IMR-90 (cell line): ENCODE results near the gene DSCAM. TPM values are rescaled to one million over a fixed set of nuclear protein-coding genes. Genes with fewer than 3 reads are reported as not detected.

Experiments
- ATAC-seq: fragments of 200-7000 bp; cut with Tn5 transposase; 2 replicates; pipeline ENCODE4 v1.9.1; 2020; ENCODE audit warnings: low read depth, mild to moderate bottlenecking, moderate library complexity
- BruUV-seq: library from RNA; stranded (reverse); fragments of 400-500 nt; replicated peaks from 2 replicates; lab custom pipeline; 2021; lab: Mats Ljungman, UMichigan
- CTCF ChIA-PET: fragments of 300-600 bp; formaldehyde crosslinking; extraction: SDS; loops from one replicate; lab custom pipeline; 2021; ENCODE audit warnings: antibody characterized with exemption; lab: Yijun Ruan, JAX
- POLR2A ChIA-PET: fragments of 300-600 bp; sonication (Branson Sonifier 250); formaldehyde crosslinking; loops from one replicate; lab custom pipeline; 2022; ENCODE audit warnings: antibody characterized with exemption; ENCODE audit not compliant: unreplicated experiment; lab: Charles Lee
- DNase-seq: peaks from one replicate; pipeline ENCODE4 v3.0.0; 2013
- H2AFZ ChIP-seq: replicated peaks from 2 replicates; pipeline ENCODE3; 2013; ENCODE audit warnings: low read length, mild to moderate bottlenecking; ENCODE audit not compliant: poor library complexity
- H2AK5ac ChIP-seq: 2 replicates; pipeline ENCODE4 v1.6.1; 2013; ENCODE audit warnings: low read depth, low read length, inconsistent platforms
- H2AK9ac ChIP-seq: replicated peaks from 2 replicates; pipeline ENCODE3; 2013; ENCODE audit warnings: mild to moderate bottlenecking, low read depth, low read length, moderate library complexity; ENCODE audit not compliant: poor library complexity
- H2BK120ac ChIP-seq: 2 replicates; pipeline ENCODE4 v1.6.1; 2013; ENCODE audit warnings: low read depth, low read length, inconsistent platforms
- H2BK15ac ChIP-seq: 3 replicates; pipeline ENCODE4 v1.6.1; 2013; ENCODE audit warnings: low read depth, low read length, inconsistent platforms
- H2BK20ac ChIP-seq: 2 replicates; pipeline ENCODE4 v1.6.1; 2013; ENCODE audit warnings: low read depth, mild to moderate bottlenecking, inconsistent platforms, low read length, moderate library complexity
- H2BK5ac ChIP-seq: 2 replicates; pipeline ENCODE4 v1.6.1; 2013; ENCODE audit warnings: mild to moderate bottlenecking, low read depth, low read length, inconsistent platforms; ENCODE audit not compliant: poor library complexity, severe bottlenecking
- H3K14ac ChIP-seq: replicated peaks from 2 replicates; pipeline ENCODE4 v1.6.1; 2013; ENCODE audit warnings: low read depth, low read length, inconsistent platforms
- H3K18ac ChIP-seq: 2 replicates; pipeline ENCODE4 v1.6.1; 2013; ENCODE audit warnings: low read depth, low read length, control low read depth
- H3K23ac ChIP-seq: 2 replicates; pipeline ENCODE4 v1.6.1; 2013; ENCODE audit warnings: low read depth, low read length, inconsistent platforms
- H3K27ac ChIP-seq: 2 replicates; pipeline ENCODE4 v1.5.1; 2013; ENCODE audit warnings: mild to moderate bottlenecking, control low read depth, low read length; ENCODE audit not compliant: insufficient read depth
- H3K27me3 ChIP-seq: 2 replicates; pipeline ENCODE4 v1.6.1; 2013; ENCODE audit warnings: low read length; ENCODE audit not compliant: control insufficient read depth, insufficient read depth
- H3K36me3 ChIP-seq: 2 replicates; pipeline ENCODE4 v1.6.1; 2013; ENCODE audit warnings: low read length, mixed read lengths; ENCODE audit not compliant: control insufficient read depth, insufficient read depth
- H3K4ac ChIP-seq: 2 replicates; pipeline ENCODE4 v1.6.1; 2013; ENCODE audit warnings: low read depth, low read length, inconsistent platforms
- H3K4me1 ChIP-seq: 2 replicates; pipeline ENCODE4 v1.6.1; 2013; ENCODE audit warnings: low read length, mixed read lengths; ENCODE audit not compliant: control insufficient read depth, insufficient read depth
- H3K4me2 ChIP-seq: 2 replicates; pipeline ENCODE4 v1.6.1; 2013; ENCODE audit warnings: low read depth, mild to moderate bottlenecking, control low read depth, low read length, moderate library complexity
- H3K4me3 ChIP-seq: 2 replicates; pipeline ENCODE4 v1.5.1; 2013; ENCODE audit warnings: low read depth, mild to moderate bottlenecking, control low read depth, low read length, moderate library complexity; ENCODE audit not compliant: insufficient read depth
- H3K56ac ChIP-seq: 2 replicates; pipeline ENCODE4 v1.6.1; 2013; ENCODE audit warnings: low read length, inconsistent platforms; ENCODE audit not compliant: insufficient read depth; ENCODE audit errors: extremely low read depth
- H3K79me1 ChIP-seq, 2 experiments: 2 replicates each; pipeline ENCODE4 v1.6.1; 2013; ENCODE audit warnings: low read length in 2 of 2, inconsistent platforms in 1 of 2, low read depth in 1 of 2
- H3K9ac ChIP-seq: 2 replicates; pipeline ENCODE4 v1.6.1; 2013; ENCODE audit warnings: low read depth, low read length, control low read depth
- H3K9me1 ChIP-seq: 2 replicates; pipeline ENCODE4 v1.6.1; 2013; ENCODE audit warnings: low read length, inconsistent platforms; ENCODE audit not compliant: insufficient read depth
- H3K9me3 ChIP-seq: 2 replicates; pipeline ENCODE4 v1.6.1; 2013; ENCODE audit warnings: low read length; ENCODE audit not compliant: control insufficient read depth, insufficient read depth
- H4K20me1 ChIP-seq: 2 replicates; pipeline ENCODE4 v1.6.1; 2013; ENCODE audit warnings: low read length, inconsistent platforms; ENCODE audit not compliant: insufficient read depth
- H4K5ac ChIP-seq: 2 replicates; pipeline ENCODE4 v1.6.1; 2013; ENCODE audit warnings: mild to moderate bottlenecking, low read depth, low read length, control low read depth
- H4K8ac ChIP-seq, 2 experiments: 2 replicates each; pipeline ENCODE4 v1.6.1; 2013; ENCODE audit warnings: low read depth in 2 of 2, low read length in 2 of 2, control low read depth in 1 of 2, inconsistent platforms in 1 of 2
- H4K91ac ChIP-seq: 2 replicates; pipeline ENCODE4 v1.6.1; 2013; ENCODE audit warnings: low read depth, low read length, inconsistent platforms; ENCODE audit not compliant: insufficient read depth
- BHLHE40 ChIP-seq: fragments of 150-350 bp; IDR thresholded peaks from 2 replicates; pipeline ENCODE4 v1.6.1; 2016; ENCODE audit warnings: mild to moderate bottlenecking, low read depth, low read length
- RAD21 ChIP-seq: IDR thresholded peaks from 2 replicates; pipeline ENCODE4 v1.6.1; 2012; ENCODE audit warnings: low read length, improper control_type of control experiment
- WGBS, 2 experiments: methylation state at CpG; one replicate each; pipeline versions ENCODE4 v1.1.5 to v1.1.7; 2013; ENCODE audit warnings: missing lambda C conversion rate in 2 of 2; ENCODE audit not compliant: insufficient read length in 1 of 2; ENCODE audit errors: extremely low coverage in 2 of 2; 5-methylcytosine and 5-hydroxymethylcytosine counted together
- dilution Hi-C: fragments of 300-500 bp; cut with HindIII; formaldehyde crosslinking; loops from one replicate; pipeline ENCODE4 v1.14.3; 2018; ENCODE audit warnings: low sequenced_read_pairs; ENCODE audit not compliant: unreplicated experiment
- in situ Hi-C: fragments of 300-500 bp; cut with MboI; formaldehyde crosslinking; loops from 3 replicates; pipeline ENCODE4 v1.14.3; 2019; ENCODE audit warnings: low sequenced_read_pairs, inconsistent platforms, mixed read lengths
- intact Hi-C: fragments of 100-400 bp; cut with micrococcal nuclease; formaldehyde crosslinking; loops from 2 replicates; pipeline ENCODE4 v1.10.0; 2022
- polyA plus RNA-seq, 3 experiments: library from polyadenylated mRNA; depleted of rRNA; stranded (reverse); fragments of >200 nt; gene quantifications; 2 replicates each; pipeline ENCODE4 v1.2.3, GENCODE V29; 2012; ENCODE audit warnings: low replicate concordance in 1 of 3
- total RNA-seq: library from RNA; depleted of rRNA; stranded (reverse); fragments of >200 nt; gene quantifications from 2 replicates; pipeline ENCODE4 v1.2.3, GENCODE V29; 2012

Gene DSCAM
- total and polyA plus RNA-seq, 2 of the 4 experiments (the other 2 are of a cell fraction): under 0.01 to 0.02 TPM

DNA sequence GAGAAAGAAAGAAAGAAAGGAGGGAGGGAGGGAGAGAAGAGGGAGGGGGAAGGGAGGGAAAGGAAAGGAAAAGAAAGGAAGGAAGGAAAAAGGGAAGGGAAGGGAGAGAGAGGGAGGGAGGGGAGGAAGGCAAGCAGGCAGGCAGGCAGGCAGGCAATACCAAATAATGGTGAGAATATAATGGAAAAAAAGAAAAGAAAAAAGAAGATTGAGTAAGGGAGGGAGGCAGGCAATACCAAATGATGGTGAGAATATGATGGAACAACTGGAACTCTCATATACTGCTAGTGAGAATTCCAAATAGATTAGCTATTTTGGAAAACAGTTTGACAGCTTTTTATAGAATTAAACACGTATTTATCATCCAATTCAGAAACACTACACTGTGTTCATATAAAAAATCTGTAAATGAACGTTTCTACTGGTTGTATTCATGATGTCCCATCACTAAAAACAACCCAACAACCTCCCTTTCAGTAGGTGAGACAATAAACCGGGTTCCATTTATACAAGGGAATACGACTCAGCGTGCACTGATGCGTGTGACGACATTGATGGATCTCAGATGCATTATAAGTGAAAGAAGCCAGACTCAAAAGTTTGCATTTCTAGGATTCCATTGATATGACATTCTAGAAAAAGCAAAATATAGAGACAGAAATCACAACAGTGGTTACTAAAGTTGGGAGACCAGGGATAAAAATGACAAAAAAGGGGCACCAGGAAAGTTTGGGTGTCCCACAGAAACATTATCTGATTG is 226.4 kb downstream of the DSCAM start:
- H3K79me1 ChIP-seq: no peaks in the 10 kb centered on the region
- H2AFZ ChIP-seq: no peak overlapping the region
- H3K9me3 ChIP-seq: peaks cover 14% of the 10 kb centered on the region; the same call in 1 of the 2 replicates
- no peak overlapping the region for H2AK9ac ChIP-seq
- DNase-seq (no peak), ATAC-seq (no peak)
- H3K18ac ChIP-seq: no peak overlapping the region
- no peaks in the 10 kb centered on the region for H3K4me1 ChIP-seq
- no peaks in the 10 kb centered on the region for H3K9me1 ChIP-seq
- POLR2A ChIA-PET: no interaction called here
- H3K4me3 ChIP-seq: no peak overlapping the region
- no peak overlapping the region for H3K9ac ChIP-seq
- dilution Hi-C loops (no loop called here), intact Hi-C loops (no loop called here), in situ Hi-C loops (no loop called here)
- WGBS, 2 experiments: no CpG with 5 or more reads among the region's 7 CpGs
- H3K14ac ChIP-seq: no peak overlapping the region
- H2AK5ac ChIP-seq: no peak overlapping the region
- CTCF ChIA-PET: no interaction called here
- H3K36me3 ChIP-seq: no peaks in the 10 kb centered on the region
- no peak overlapping the region for H4K8ac ChIP-seq
- no peaks in the 10 kb centered on the region for H4K20me1 ChIP-seq
- H3K56ac ChIP-seq: no peak overlapping the region
- H2BK15ac ChIP-seq: no peak overlapping the region
- no peak overlapping the region for H2BK120ac ChIP-seq
- H2BK5ac ChIP-seq: no peak overlapping the region
- no peak overlapping the region for H4K91ac ChIP-seq
- no peaks in the 10 kb centered on the region for H3K27me3 ChIP-seq
- H4K5ac ChIP-seq: no peak overlapping the region
- H3K27ac ChIP-seq: no peak overlapping the region
- no peak overlapping the region for H3K23ac ChIP-seq
- H2BK20ac ChIP-seq: no peak overlapping the region
- no peak overlapping the region for H3K4ac ChIP-seq
- no TSS peak for BruUV-seq
- H3K4me2 ChIP-seq: no peak overlapping the region
- no peak for TF ChIP-seq BHLHE40
- TF ChIP-seq RAD21: no peak
